SU-DHL-6 (cell line): Measurements from ENCODE around the gene KCNE4.

Experiments used
- H2AFZ ChIP-seq: fragments of 200-600 bp; sonication (generic); 2 replicates; pipeline ENCODE4 v1.6.1; 2014; ENCODE audit warnings: low read depth, mild to moderate bottlenecking, moderate library complexity, mixed read lengths, antibody characterized with exemption, low read length; ENCODE audit not compliant: severe bottlenecking
- H3F3A ChIP-seq: fragments of 200-600 bp; shearing (Covaris generic); 2 replicates; pipeline ENCODE4 v1.6.0; 2016; ENCODE audit warnings: antibody characterized with exemption, mild to moderate bottlenecking; ENCODE audit not compliant: insufficient read depth
- H3K27ac ChIP-seq: fragments of 200-600 bp; sonication (generic); 2 replicates; pipeline ENCODE4 v1.5.1; 2016; ENCODE audit warnings: low read depth, mild to moderate bottlenecking, low read length, moderate library complexity, mixed read lengths
- H3K27me3 ChIP-seq: fragments of 200-600 bp; sonication (generic), shearing (Covaris generic); 2 replicates; pipeline ENCODE4 v1.6.0; 2014; ENCODE audit warnings: mild to moderate bottlenecking, low read length
- H3K36me3 ChIP-seq: fragments of 200-600 bp; sonication (generic); 2 replicates; pipeline ENCODE4 v1.6.1; 2014; ENCODE audit warnings: mild to moderate bottlenecking, low read length, mixed read lengths
- H3K4me2 ChIP-seq: fragments of 300-600, 200-600 bp; shearing (Covaris generic), sonication (generic); 2 replicates; pipeline ENCODE4 v1.6.0; 2014; ENCODE audit warnings: low read length, low read depth, mild to moderate bottlenecking; ENCODE audit not compliant: poor library complexity, severe bottlenecking
- H3K4me3 ChIP-seq: fragments of 200-600 bp; sonication (generic); 2 replicates; pipeline ENCODE4 v1.5.1; 2014; ENCODE audit warnings: antibody characterized with exemption, low read length, mild to moderate bottlenecking, mixed read lengths; ENCODE audit not compliant: insufficient read depth, poor library complexity, severe bottlenecking
- H3K79me2 ChIP-seq: fragments of 200-600 bp; sonication (generic); 2 replicates; pipeline ENCODE4 v1.6.1; 2014; ENCODE audit warnings: mild to moderate bottlenecking, low read length, moderate library complexity; ENCODE audit not compliant: insufficient read depth
- H3K9ac ChIP-seq: fragments of 200-600 bp; sonication (generic); 2 replicates; pipeline ENCODE4 v1.7.0; 2014; ENCODE audit warnings: mild to moderate bottlenecking, low read length
- H3K9me2 ChIP-seq: fragments of 200-600 bp; sonication (generic); replicated peaks from 2 replicates; pipeline ENCODE4 v1.6.1; 2014; ENCODE audit warnings: low read length; ENCODE audit not compliant: insufficient read depth
- H3K9me3 ChIP-seq: fragments of 200-600 bp; sonication (generic); 2 replicates; pipeline ENCODE4 v1.6.1; 2014; ENCODE audit warnings: low read length, mixed read lengths; ENCODE audit not compliant: insufficient read depth
- H4K20me1 ChIP-seq: fragments of 200-600 bp; sonication (generic); 2 replicates; pipeline ENCODE4 v1.6.1; 2014; ENCODE audit warnings: low read depth, mild to moderate bottlenecking, antibody characterized with exemption, low read length, moderate library complexity, mixed read lengths
- EZH2phosphoT487 ChIP-seq: fragments of 200-600 bp; sonication (generic), shearing (Covaris generic); conservative IDR thresholded peaks from 2 replicates; pipeline ENCODE4 v1.6.1; 2018; ENCODE audit warnings: mild to moderate bottlenecking, antibody characterized with exemption, low read length, moderate library complexity, mixed read lengths
- TF ChIP-seq, protein P1 (sequence below): fragments of 200-600 bp; sonication (generic); IDR thresholded peaks from one replicate; pipeline ENCODE4 v1.5.1; 2017; ENCODE audit warnings: antibody characterized with exemption, mild to moderate bottlenecking, low read length, moderate library complexity; ENCODE audit not compliant: insufficient read depth, poor library complexity, severe bottlenecking

KCNE4 gene

DNA sequence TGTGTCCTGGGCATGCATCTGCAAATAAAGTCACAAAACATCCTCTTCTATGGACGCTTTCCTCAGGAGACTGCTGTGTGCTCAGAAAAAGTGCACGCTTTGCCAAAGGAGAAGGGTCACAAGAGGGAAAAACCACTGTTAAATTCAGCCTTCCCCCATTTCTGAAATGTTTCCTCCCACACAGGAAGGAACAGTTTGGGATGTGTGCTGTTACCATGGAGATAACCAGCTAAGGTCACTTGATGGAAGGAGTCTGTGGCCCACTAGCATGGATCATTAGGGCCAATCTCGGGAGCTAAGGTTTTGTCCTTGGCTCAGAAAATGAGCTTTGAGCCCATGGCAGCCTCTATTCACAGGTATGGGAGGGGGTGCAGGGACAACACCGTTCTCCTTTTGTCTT is 5.6 kb downstream of the KCNE4 start:
- H3K27ac ChIP-seq: no peak overlapping the region
- TF ChIP-seq, protein P1, sequence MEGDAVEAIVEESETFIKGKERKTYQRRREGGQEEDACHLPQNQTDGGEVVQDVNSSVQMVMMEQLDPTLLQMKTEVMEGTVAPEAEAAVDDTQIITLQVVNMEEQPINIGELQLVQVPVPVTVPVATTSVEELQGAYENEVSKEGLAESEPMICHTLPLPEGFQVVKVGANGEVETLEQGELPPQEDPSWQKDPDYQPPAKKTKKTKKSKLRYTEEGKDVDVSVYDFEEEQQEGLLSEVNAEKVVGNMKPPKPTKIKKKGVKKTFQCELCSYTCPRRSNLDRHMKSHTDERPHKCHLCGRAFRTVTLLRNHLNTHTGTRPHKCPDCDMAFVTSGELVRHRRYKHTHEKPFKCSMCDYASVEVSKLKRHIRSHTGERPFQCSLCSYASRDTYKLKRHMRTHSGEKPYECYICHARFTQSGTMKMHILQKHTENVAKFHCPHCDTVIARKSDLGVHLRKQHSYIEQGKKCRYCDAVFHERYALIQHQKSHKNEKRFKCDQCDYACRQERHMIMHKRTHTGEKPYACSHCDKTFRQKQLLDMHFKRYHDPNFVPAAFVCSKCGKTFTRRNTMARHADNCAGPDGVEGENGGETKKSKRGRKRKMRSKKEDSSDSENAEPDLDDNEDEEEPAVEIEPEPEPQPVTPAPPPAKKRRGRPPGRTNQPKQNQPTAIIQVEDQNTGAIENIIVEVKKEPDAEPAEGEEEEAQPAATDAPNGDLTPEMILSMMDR: no peak
- TF ChIP-seq EZH2phosphoT487: no peak
- no peaks in the 10 kb centered on the region for H3K9me3 ChIP-seq
- no peaks in the 10 kb centered on the region for H4K20me1 ChIP-seq
- no peak overlapping the region for H3K4me3 ChIP-seq
- H3K9ac ChIP-seq: no peak overlapping the region
- H3K79me2 ChIP-seq: no peaks in the 10 kb centered on the region
- no peaks in the 10 kb centered on the region for H3K9me2 ChIP-seq
- no peaks in the 10 kb centered on the region for H3K36me3 ChIP-seq
- no peak overlapping the region for H2AFZ ChIP-seq
- H3F3A ChIP-seq: no peaks in the 10 kb centered on the region
- no peak overlapping the region for H3K4me2 ChIP-seq
- H3K27me3 ChIP-seq: no peaks in the 10 kb centered on the region

DNA sequence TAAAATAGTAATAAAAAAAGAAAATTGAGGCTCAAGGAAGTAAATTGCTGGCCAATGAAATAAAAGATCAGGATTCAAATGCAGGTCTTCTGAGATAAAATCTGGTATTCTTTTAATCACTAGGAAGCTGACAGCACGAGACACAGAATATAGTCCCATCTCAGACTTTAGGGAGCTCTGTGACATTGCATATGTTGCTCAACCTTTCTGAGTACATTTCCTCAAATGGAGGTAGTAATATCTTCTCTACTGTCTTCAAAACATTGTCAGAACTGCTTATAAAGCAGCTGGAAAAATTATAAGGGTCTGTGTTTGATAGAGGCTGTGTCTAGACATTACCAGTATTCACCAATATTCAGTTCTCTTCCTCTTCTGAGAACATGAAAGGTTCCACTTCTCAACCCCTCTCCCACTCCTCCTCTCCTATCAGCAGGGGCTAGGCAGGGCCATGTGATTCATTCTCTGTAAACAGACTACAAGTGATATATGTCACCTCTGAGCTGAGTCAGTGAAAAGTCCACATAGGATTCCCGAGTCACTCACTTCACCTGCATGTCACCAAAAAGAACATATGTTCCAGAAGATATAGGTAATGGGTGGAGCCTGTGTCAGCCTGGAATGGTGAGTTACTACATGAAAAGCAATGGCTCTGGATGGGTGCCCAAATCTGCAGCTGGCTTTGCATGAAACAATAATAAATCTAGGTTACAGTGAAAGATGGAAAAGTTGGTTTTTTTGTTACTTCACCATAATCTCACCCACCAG is 7.1 kb downstream of the KCNE4 start:
- no peaks in the 10 kb centered on the region for H3K79me2 ChIP-seq
- H4K20me1 ChIP-seq: no peaks in the 10 kb centered on the region
- no peak overlapping the region for H3K4me3 ChIP-seq
- H3K9me3 ChIP-seq: no peaks in the 10 kb centered on the region
- H3K9me2 ChIP-seq: no peaks in the 10 kb centered on the region
- H3K4me2 ChIP-seq: no peak overlapping the region
- no peak overlapping the region for H3K27ac ChIP-seq
- H3F3A ChIP-seq: no peaks in the 10 kb centered on the region
- H3K27me3 ChIP-seq: no peaks in the 10 kb centered on the region
- H3K36me3 ChIP-seq: no peaks in the 10 kb centered on the region
- TF ChIP-seq EZH2phosphoT487: no peak
- TF ChIP-seq, protein P1: no peak
- H3K9ac ChIP-seq: no peak overlapping the region
- H2AFZ ChIP-seq: no peak overlapping the region

DNA sequence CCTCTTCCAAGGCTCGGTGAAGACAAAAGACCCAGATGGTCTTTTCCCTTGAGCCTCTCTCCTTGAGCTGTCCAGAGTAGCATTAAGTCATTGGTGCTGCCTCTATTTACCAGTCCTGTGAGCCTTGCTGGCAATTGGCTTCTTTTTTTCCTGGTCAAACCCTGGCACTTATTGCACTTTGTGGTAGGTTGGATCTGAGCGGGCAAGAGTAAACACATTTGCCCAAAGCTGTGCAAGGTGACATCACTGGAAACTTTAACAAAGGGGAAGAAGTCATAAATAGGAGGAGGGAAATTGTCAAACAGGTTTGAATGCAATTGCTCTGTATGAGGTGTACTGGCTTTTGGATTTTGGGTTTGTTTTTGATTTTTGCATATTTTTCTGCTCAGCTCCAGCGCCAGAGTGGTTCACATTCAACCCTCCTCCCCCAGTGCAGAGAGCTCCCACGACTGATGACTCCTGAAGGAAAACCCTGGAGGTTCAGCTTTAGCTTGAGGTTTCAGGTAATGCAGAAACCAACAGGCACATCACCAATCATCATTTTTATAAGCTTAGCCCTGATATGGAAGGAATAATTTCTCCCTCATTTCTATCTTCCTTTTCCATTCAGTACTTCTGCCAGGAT is 8.3 kb downstream of the KCNE4 start:
- no peak for TF ChIP-seq EZH2phosphoT487
- H3K9me3 ChIP-seq: no peaks in the 10 kb centered on the region
- no peaks in the 10 kb centered on the region for H4K20me1 ChIP-seq
- H2AFZ ChIP-seq: no peak overlapping the region
- no peak overlapping the region for H3K4me2 ChIP-seq
- H3K79me2 ChIP-seq: no peaks in the 10 kb centered on the region
- no peak overlapping the region for H3K9ac ChIP-seq
- H3K27ac ChIP-seq: no peak overlapping the region
- no peak overlapping the region for H3K4me3 ChIP-seq
- H3F3A ChIP-seq: no peaks in the 10 kb centered on the region
- no peaks in the 10 kb centered on the region for H3K27me3 ChIP-seq
- H3K36me3 ChIP-seq: no peaks in the 10 kb centered on the region
- no peaks in the 10 kb centered on the region for H3K9me2 ChIP-seq

DNA sequence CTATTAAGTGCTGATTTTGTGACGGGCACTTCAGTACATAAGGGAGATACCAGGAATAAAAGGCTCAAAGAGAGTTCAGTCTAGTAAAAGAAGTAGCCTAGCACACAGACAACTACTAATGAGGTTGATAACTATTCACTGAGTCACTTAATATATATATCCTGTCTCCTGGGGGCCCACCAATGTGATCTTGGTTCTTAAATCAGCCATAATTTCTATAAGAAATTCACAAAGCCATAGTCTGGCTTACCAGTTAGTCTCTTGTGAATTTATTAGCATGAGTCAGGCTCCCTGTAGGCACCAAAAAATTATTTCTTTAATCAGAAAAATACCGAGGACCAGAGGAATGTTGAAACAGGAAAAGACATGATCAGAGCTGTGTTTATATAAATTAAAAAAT is 10.4 kb downstream of the KCNE4 start:
- Histone ChIP-seq H3K9me3 (no peaks in the 10 kb centered on the region), H3K9ac (no peak overlapping the region), H4K20me1 (no peaks in the 10 kb centered on the region), H3K4me3 (no peak overlapping the region), H3K79me2 (no peaks in the 10 kb centered on the region), H3K27ac (no peak overlapping the region), H2AFZ (no peak overlapping the region), H3K36me3 (no peaks in the 10 kb centered on the region), H3K9me2 (no peaks in the 10 kb centered on the region), H3K27me3 (0 out of 2 replicates have a peak, but pooled peaks cover 4% of the 10 kb centered on the region), H3F3A (no peaks in the 10 kb centered on the region), H3K4me2 (no peak overlapping the region)
- TF ChIP-seq, protein P1: no peak
- no peak for TF ChIP-seq EZH2phosphoT487
